Tibial nerve (tissue), 4 donors: ENCODE measurements around the gene NUFIP2. TPM values are rescaled to one million over a fixed set of nuclear protein-coding genes. Genes with fewer than 3 reads are reported as not detected.

ENCODE experiments used
- DNase-seq, 2 donors: peaks; one replicate each; pipeline ENCODE4 v3.0.0-alpha.2; 2019; ENCODE audit warnings: low spot score in 2 of 2
- H3K27ac ChIP-seq, 4 donors: fragments of 200-600 bp; sonication (generic) in 3 of 4; one replicate each; pipeline ENCODE4 v1.5.1; 2017 to 2019; ENCODE audit warnings: mild to moderate bottlenecking in 1 of 4
- H3K27me3 ChIP-seq, 2 donors: fragments of 200-600 bp; sonication (generic) in 1 of 2; one replicate each; pipeline versions ENCODE4 v1.5.1 to v1.6.0; 2017 to 2019
- H3K36me3 ChIP-seq, 3 donors: fragments of 200-600 bp; sonication (generic); one replicate each; pipeline ENCODE4 v1.5.1; 2018 to 2019
- H3K4me1 ChIP-seq, 4 donors: fragments of 200-600 bp; sonication (generic) in 3 of 4; one replicate each; pipeline ENCODE4 v1.5.1; 2017 to 2019
- H3K4me3 ChIP-seq, 4 donors: fragments of 200-600 bp; sonication (generic) in 3 of 4; one replicate each; pipeline ENCODE4 v1.5.1; 2017 to 2019; ENCODE audit warnings: mild to moderate bottlenecking in 1 of 4, moderate library complexity in 1 of 4
- H3K9me3 ChIP-seq, 4 donors: fragments of 200-600 bp; sonication (generic) in 3 of 4; one replicate each; pipeline ENCODE4 v1.5.1; 2017 to 2019
- CTCF ChIP-seq, 5 experiments: fragments of 200-600 bp in 3 of 5; fragments of 450-650 bp in 2 of 5; sonication (generic) in 3 of 5; IDR thresholded peaks; one replicate each; pipeline ENCODE4 v1.5.1; 2016 to 2019; ENCODE audit warnings: antibody characterized with exemption in 5 of 5, mild to moderate bottlenecking in 3 of 5, moderate library complexity in 2 of 5
- EP300 ChIP-seq, 2 donors: sonication (generic); formaldehyde crosslinking; IDR thresholded peaks; one replicate each; pipeline ENCODE4 v1.6.1; 2017; ENCODE audit warnings: antibody characterized with exemption in 2 of 2, mild to moderate bottlenecking in 1 of 2
- POLR2A ChIP-seq, 2 donors: fragments of 450-650 bp; IDR thresholded peaks; one replicate each; pipeline ENCODE4 v1.6.1; 2017; ENCODE audit warnings: antibody characterized with exemption in 2 of 2, mild to moderate bottlenecking in 2 of 2, moderate library complexity in 2 of 2
- WGBS, 2 donors: methylation state at CpG; one replicate each; pipeline ENCODE4 v1.1.5; 2018; 5-methylcytosine and 5-hydroxymethylcytosine counted together
- total RNA-seq, 4 donors: library from RNA; depleted of rRNA; stranded (reverse); fragments of >200 nt; gene quantifications; one replicate each; pipeline ENCODE4 v1.1.0, GENCODE V29; 2016

NUFIP2 gene
- total RNA-seq, 4 donors from 2014 or later, result 29.4 to 35.4 (median 32.4) TPM

GRCh38 chr17:29257756-29258155 lies 36.2 kb downstream of the NUFIP2 start:
- H3K27ac ChIP-seq, result peak overlapping the region in 3 of 4 donors; percentile 6 to 42 (median 16)
- TF ChIP-seq CTCF (IDR thresholded peaks at IDR 0.05), result no peak
- TF ChIP-seq POLR2A (IDR thresholded peaks at IDR 0.05), result no peak
- TF ChIP-seq EP300 (IDR thresholded peaks at IDR 0.05), result no peak
- no peak for DNase-seq
- peaks cover 0 to 28% (median 0%) of the 10 kb centered on the region in 3 donors for H3K36me3 ChIP-seq
- no peaks in the 10 kb centered on the region for H3K9me3 ChIP-seq
- WGBS, 2 donors, result 77 to 87% methylated on average over 3 of the region's 3 CpGs
- H3K27me3 ChIP-seq, result no peaks in the 10 kb centered on the region
- H3K4me3 ChIP-seq, result no peak overlapping the region
- H3K4me1 ChIP-seq, result peaks cover 0 to 54% (median 16%) of the 10 kb centered on the region in 4 donors

DNA sequence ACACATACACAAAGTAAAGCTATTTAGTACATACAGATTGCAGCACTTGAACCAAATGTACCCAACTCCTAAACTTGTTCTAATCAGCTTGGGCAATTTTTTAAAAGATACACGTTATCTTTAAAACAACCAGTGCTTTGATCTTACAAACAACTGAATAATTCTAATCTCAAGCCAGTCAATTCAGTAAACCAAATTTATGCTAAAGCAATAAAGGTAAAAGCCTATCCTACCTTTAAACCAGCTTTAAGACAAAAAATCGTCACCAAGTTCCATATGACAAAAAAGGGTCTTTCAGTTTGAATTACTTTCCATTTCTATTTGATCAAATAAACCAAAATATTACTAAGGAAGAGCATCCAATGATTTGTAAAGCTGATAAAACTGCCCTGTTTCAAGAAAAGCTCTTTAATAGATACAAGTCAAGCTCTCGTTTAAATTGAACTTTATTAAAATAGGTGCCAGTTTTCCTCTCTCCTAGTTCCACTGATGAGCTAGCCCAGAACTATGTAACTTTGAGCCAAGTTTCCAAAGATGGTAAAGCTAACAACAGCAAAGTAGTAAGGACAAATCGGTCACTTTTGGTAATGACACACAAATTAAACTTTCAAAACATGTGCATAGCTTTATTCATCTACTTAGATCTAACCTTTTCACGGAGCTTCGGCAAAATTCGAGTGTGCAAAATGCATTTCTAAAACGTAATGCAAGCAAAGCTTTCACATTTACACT lies 37.0 kb downstream of the NUFIP2 start:
- Histone ChIP-seq H3K9me3 (no peaks in the 10 kb centered on the region), H3K36me3 (peaks cover 0 to 22% (median 0%) of the 10 kb centered on the region in 3 donors), H3K27ac (peak overlapping the region in 2 of 4 donors; percentile 4 to 42), H3K4me1 (peaks cover 0 to 54% (median 16%) of the 10 kb centered on the region in 4 donors), H3K27me3 (no peaks in the 10 kb centered on the region), H3K4me3 (no peak overlapping the region)
- DNase-seq, result no peak
- TF ChIP-seq EP300 (IDR thresholded peaks at IDR 0.05) (no peak), POLR2A (IDR thresholded peaks at IDR 0.05) (no peak), CTCF (IDR thresholded peaks at IDR 0.05) (no peak)
- 41 to 48% methylated on average over 8 of the region's 8 CpGs for WGBS, 2 donors

- WGBS, 2 donors, result 80 to 83% methylated on average over 4 of the region's 4 CpGs
- Histone ChIP-seq H3K36me3 (peaks cover 0 to 21% (median 0%) of the 10 kb centered on the region in 3 donors), H3K27me3 (no peaks in the 10 kb centered on the region), H3K9me3 (no peaks in the 10 kb centered on the region), H3K4me1 (peaks cover 0 to 54% (median 16%) of the 10 kb centered on the region in 4 donors), H3K4me3 (no peak overlapping the region), H3K27ac (peak overlapping the region in 1 of 4 donors; percentile 47)
- no peak for DNase-seq
- TF ChIP-seq CTCF (IDR thresholded peaks at IDR 0.05) (no peak), EP300 (IDR thresholded peaks at IDR 0.05) (no peak), POLR2A (IDR thresholded peaks at IDR 0.05) (no peak)
These were observed 37.9 kb downstream of the NUFIP2 start for GRCh38 chr17:29255926-29256522.

- Histone ChIP-seq H3K9me3 (no peaks in the 10 kb centered on the region), H3K4me1 (peaks cover 0 to 41% (median 15%) of the 10 kb centered on the region in 4 donors), H3K36me3 (no peaks in the 10 kb centered on the region), H3K4me3 (no peak overlapping the region), H3K27ac (no peak overlapping the region), H3K27me3 (no peaks in the 10 kb centered on the region)
- TF ChIP-seq POLR2A (IDR thresholded peaks at IDR 0.05) (no peak), EP300 (IDR thresholded peaks at IDR 0.05) (no peak), CTCF (IDR thresholded peaks at IDR 0.05) (no peak)
- no peak for DNase-seq
- WGBS, 2 donors, result 90 to 94% methylated on average over 2 of the region's 2 CpGs
These were observed 40.9 kb downstream of the NUFIP2 start for GRCh38 chr17:29253037-29253436.
